UCSD-AML1 (cell line): ENCODE measurements around the gene ARMC9.
"Not testable (repeated sequence)": the region's sequence is repeated elsewhere in the genome, so short reads cannot be mapped to it uniquely, and the experiment has no call there.

Source experiments
- DNase-seq: peaks from one replicate; lab custom pipeline; 2025; ENCODE audit not compliant: unreplicated experiment; lab: John Stamatoyannopoulos, UW

Gene ARMC9

GRCh38 chr2:231182513-231182899, 15.9 kb upstream of the ARMC9 start:
- no peak for DNase-seq

- no peak for DNase-seq
Measured at GRCh38 chr2:231183851-231184250, 14.6 kb upstream of the ARMC9 start.

- DNase-seq = no peak
Measured at GRCh38 chr2:231184319-231184718, 14.1 kb upstream of the ARMC9 start.

GRCh38 chr2:231185050-231185725, 13.2 kb upstream of the ARMC9 start:
- no peak for DNase-seq

GRCh38 chr2:231185886-231186285, 12.5 kb upstream of the ARMC9 start:
- DNase-seq = no peak

GRCh38 chr2:231186325-231186724, 12.1 kb upstream of the ARMC9 start:
- DNase-seq = no peak

- DNase-seq = no peak
Measured at GRCh38 chr2:231187736-231188505, 10.5 kb upstream of the ARMC9 start.

GRCh38 chr2:231188506-231189170, 9.8 kb upstream of the ARMC9 start:
- no peak for DNase-seq

GRCh38 chr2:231189171-231189530, 9.3 kb upstream of the ARMC9 start:
- no peak for DNase-seq

GRCh38 chr2:231189571-231190495, 8.6 kb upstream of the ARMC9 start:
- no peak for DNase-seq

- no peak for DNase-seq
Measured at GRCh38 chr2:231190531-231191197, 7.8 kb upstream of the ARMC9 start.

- DNase-seq = peak; percentile 63
Measured at GRCh38 chr2:231191896-231192872, 6.2 kb upstream of the ARMC9 start.

- DNase-seq = no peak
Measured at GRCh38 chr2:231193216-231193615, 5.2 kb upstream of the ARMC9 start.

- DNase-seq = no peak
Measured at GRCh38 chr2:231196592-231196991, 1.8 kb upstream of the ARMC9 start.

- not testable (repeated sequence) for DNase-seq
Measured at GRCh38 chr2:231197196-231197595, 1.2 kb upstream of the ARMC9 start.

GRCh38 chr2:231197706-231198290, 633 bp upstream of the ARMC9 start:
- no peak for DNase-seq

GRCh38 chr2:231199219-231199618, 788 bp downstream of the ARMC9 start:
- DNase-seq = no peak

- DNase-seq = no peak
Measured at GRCh38 chr2:231200805-231201474, 2.5 kb downstream of the ARMC9 start.

GRCh38 chr2:231201475-231201814, 3.0 kb downstream of the ARMC9 start:
- no peak for DNase-seq
